Measurements from ENCODE around the gene ATL2. TPM values are rescaled to one million over a fixed set of nuclear protein-coding genes. Genes with fewer than 3 reads are reported as not detected.

Gene ATL2
- total RNA-seq, 2 donors from 2014 or later = 70.9 to 88.7 TPM

DNA sequence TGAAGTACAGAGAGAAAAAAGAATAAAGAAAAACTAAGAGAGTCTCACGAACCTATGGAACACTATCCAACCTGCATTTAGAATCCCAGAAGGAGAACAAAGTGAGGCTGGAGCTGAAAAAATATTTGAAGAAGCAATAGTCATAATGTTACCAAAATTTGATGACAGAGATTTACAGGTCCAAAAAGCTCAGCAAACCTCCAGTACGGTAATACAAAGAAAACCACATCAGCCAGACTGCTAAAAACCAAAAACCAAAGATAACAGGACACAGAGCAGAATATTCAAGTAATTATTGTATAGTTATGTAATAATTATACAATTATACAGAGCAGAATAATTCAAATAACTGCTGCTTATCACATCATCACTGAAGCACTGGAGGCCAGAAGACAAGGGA, 23.7 kb downstream of the ATL2 start:
- Histone ChIP-seq H3K9me3 (no peaks in the 10 kb centered on the region), H3K27ac (no peak overlapping the region), H3K4me1 (replicated peaks) (no peaks in the 10 kb centered on the region), H3K36me3 (no peaks in the 10 kb centered on the region), H3K27me3 (replicated peaks; ENCODE audit: insufficient read depth) (no peaks in the 10 kb centered on the region), H3K4me3 (no peak overlapping the region)
- intact Hi-C loops (cut with DNase I) = no loop called here
- WGBS = 82% methylated on average over 2 of the region's 2 CpGs
- DNase-seq (ENCODE audit: low spot score) = no peak
- TF ChIP-seq POLR2A (IDR thresholded peaks at IDR 0.05) (no peak), POLR2AphosphoS5 (IDR thresholded peaks at IDR 0.05) (no peak)
- TF ChIP-seq, protein P1, sequence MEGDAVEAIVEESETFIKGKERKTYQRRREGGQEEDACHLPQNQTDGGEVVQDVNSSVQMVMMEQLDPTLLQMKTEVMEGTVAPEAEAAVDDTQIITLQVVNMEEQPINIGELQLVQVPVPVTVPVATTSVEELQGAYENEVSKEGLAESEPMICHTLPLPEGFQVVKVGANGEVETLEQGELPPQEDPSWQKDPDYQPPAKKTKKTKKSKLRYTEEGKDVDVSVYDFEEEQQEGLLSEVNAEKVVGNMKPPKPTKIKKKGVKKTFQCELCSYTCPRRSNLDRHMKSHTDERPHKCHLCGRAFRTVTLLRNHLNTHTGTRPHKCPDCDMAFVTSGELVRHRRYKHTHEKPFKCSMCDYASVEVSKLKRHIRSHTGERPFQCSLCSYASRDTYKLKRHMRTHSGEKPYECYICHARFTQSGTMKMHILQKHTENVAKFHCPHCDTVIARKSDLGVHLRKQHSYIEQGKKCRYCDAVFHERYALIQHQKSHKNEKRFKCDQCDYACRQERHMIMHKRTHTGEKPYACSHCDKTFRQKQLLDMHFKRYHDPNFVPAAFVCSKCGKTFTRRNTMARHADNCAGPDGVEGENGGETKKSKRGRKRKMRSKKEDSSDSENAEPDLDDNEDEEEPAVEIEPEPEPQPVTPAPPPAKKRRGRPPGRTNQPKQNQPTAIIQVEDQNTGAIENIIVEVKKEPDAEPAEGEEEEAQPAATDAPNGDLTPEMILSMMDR (IDR thresholded peaks at IDR 0.05) = no peak

DNA sequence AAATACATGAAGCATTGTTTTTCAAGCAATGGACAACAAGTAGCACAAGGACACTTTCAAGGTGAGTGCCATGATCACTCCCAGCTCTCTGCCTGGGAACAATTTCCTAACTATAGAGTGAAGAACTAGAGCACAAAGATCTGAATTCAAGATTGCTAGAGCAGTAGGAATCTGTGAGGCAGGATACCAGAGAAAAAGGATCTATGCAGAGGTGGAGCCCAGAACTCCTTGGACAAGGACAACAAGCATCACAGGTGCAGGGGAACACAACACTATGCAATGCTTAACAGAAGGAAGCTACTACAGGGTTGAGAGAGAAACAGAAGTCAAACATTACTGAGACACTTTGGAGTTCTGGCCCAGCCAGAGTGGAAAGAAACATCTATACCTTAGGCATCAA, 24.7 kb downstream of the ATL2 start:
- Histone ChIP-seq H3K4me1 (replicated peaks) (no peaks in the 10 kb centered on the region), H3K36me3 (no peaks in the 10 kb centered on the region), H3K4me3 (no peak overlapping the region), H3K27ac (no peak overlapping the region), H3K9me3 (no peaks in the 10 kb centered on the region), H3K27me3 (replicated peaks; ENCODE audit: insufficient read depth) (no peaks in the 10 kb centered on the region)
- TF ChIP-seq, protein P1 (IDR thresholded peaks at IDR 0.05) = no peak
- TF ChIP-seq POLR2AphosphoS5 (IDR thresholded peaks at IDR 0.05) (no peak), POLR2A (IDR thresholded peaks at IDR 0.05) (no peak)
- DNase-seq (ENCODE audit: low spot score) = no peak
- intact Hi-C loops (cut with DNase I) = no loop called here

DNA sequence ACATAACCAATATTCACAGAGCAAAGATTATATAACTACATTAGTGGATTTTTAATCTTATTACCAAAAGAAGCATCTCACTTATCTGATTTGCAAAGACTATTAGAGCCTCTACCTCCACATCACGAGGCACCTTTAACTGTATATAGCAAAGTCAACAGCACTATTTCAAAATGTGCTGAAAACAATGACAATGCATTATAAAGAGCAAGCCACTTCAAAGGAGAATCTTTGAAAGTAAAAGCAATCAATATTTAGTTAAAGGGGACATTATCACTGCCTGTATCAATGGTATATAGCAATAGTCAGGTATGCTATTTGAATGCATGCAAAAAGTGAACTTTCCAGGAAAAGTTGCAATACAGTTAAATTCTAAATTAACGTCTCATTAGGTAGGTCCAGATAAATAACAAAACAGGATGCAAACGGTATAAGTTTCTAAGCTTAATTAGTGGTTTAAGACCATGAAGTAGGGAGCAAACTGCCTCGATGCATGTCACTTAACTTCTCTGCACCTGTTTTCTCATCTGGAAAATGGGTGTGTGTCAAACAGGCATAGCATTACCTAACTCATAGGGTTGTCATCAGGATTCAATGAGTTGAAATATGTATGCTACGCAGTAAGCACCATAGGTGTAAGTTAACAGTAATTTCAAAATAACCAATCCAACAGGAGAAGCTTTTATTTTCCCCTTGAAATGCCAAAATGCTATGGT, 31.6 kb downstream of the ATL2 start:
- no peaks in the 10 kb centered on the region for H3K27me3 ChIP-seq (replicated peaks; ENCODE audit: insufficient read depth)
- TF ChIP-seq, protein P1 (IDR thresholded peaks at IDR 0.05) = no peak
- TF ChIP-seq POLR2A (IDR thresholded peaks at IDR 0.05) (no peak), POLR2AphosphoS5 (IDR thresholded peaks at IDR 0.05) (no peak)
- no peak overlapping the region for H3K27ac ChIP-seq
- WGBS = 82% methylated on average over 5 of the region's 5 CpGs
- H3K4me3 ChIP-seq = no peak overlapping the region
- H3K9me3 ChIP-seq = no peaks in the 10 kb centered on the region
- intact Hi-C loops (cut with DNase I) = no loop called here
- no peaks in the 10 kb centered on the region for H3K36me3 ChIP-seq
- no peak for DNase-seq (ENCODE audit: low spot score)
- no peaks in the 10 kb centered on the region for H3K4me1 ChIP-seq (replicated peaks)

DNA sequence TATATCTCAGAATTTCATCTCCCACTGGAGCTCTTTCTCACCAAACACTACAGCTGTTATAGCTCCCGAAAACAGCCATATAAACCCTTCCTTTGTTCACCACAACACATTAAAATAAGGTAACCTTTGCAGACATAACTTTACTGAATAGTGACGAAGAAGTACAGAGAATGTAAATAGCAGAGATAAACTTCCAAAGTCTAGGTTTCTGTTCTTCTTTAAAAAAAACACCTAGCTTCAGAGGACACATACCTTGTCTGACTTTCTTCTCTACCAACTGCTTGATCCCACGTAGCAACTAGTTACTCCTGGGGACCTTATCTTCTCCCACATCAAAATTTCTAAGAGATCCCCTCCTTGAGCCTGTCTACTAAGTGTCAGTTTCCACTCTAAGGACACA, 32.3 kb downstream of the ATL2 start:
- Histone ChIP-seq H3K27me3 (replicated peaks; ENCODE audit: insufficient read depth) (no peaks in the 10 kb centered on the region), H3K4me1 (replicated peaks) (no peaks in the 10 kb centered on the region), H3K27ac (no peak overlapping the region), H3K4me3 (no peak overlapping the region), H3K9me3 (no peaks in the 10 kb centered on the region), H3K36me3 (no peaks in the 10 kb centered on the region)
- no peak for DNase-seq (ENCODE audit: low spot score)
- TF ChIP-seq POLR2AphosphoS5 (IDR thresholded peaks at IDR 0.05) = no peak
- TF ChIP-seq POLR2A (IDR thresholded peaks at IDR 0.05) = no peak
- TF ChIP-seq, protein P1 (IDR thresholded peaks at IDR 0.05) = no peak
- WGBS = 48% methylated on average over 3 of the region's 3 CpGs
- intact Hi-C loops (cut with DNase I) = no loop called here

DNA sequence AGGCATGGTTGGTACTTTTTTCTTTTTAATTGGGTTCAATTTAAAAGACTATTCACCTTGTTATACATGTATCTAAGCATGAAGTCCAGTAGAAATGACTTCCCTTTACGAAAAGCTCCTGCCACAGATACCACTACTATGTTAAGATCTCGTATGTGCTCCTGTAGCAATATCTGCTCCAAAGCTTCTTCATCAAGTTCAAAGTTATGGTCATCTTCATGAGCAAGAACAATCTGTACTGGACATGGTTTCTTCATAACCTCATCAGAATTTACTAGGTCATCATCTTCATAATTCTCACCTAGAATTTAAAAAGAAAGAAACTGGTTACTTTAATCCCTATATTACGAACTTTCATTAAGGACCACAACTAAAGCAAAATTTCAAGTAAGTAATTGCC, 33.9 kb downstream of the ATL2 start:
- WGBS = 87% methylated on average over 3 of the region's 3 CpGs
- Histone ChIP-seq H3K4me3 (no peak overlapping the region), H3K9me3 (no peaks in the 10 kb centered on the region), H3K27ac (no peak overlapping the region), H3K27me3 (replicated peaks; ENCODE audit: insufficient read depth) (no peaks in the 10 kb centered on the region), H3K4me1 (replicated peaks) (no peaks in the 10 kb centered on the region), H3K36me3 (no peaks in the 10 kb centered on the region)
- TF ChIP-seq POLR2AphosphoS5 (IDR thresholded peaks at IDR 0.05) = no peak
- no peak for TF ChIP-seq POLR2A (IDR thresholded peaks at IDR 0.05)
- TF ChIP-seq, protein P1 (IDR thresholded peaks at IDR 0.05) = no peak
- DNase-seq (ENCODE audit: low spot score) = no peak
- intact Hi-C loops (cut with DNase I) = no loop called here

All from prostate gland (tissue), 2 donors.